K562 (cell line): ENCODE results near the gene VWA7. TPM values are rescaled to one million over a fixed set of nuclear protein-coding genes. Genes with fewer than 3 reads are reported as not detected.
A peak's percentile ranks its signal among the peaks of the same experiment; 100 is the strongest.

Experiments
- BHLHE40 ChIP-seq: IDR thresholded peaks from 2 replicates; pipeline ENCODE4 v1.6.1; 2011; ENCODE audit warnings: low read length, improper control_type of control experiment
- CHD2 ChIP-seq: IDR thresholded peaks from 2 replicates; pipeline ENCODE4 v1.6.1; 2011; ENCODE audit warnings: low read depth, low read length
- FOXA1 ChIP-seq: fragments of 450-650 bp; IDR thresholded peaks from 2 replicates; pipeline ENCODE4 v1.6.1; 2016; ENCODE audit warnings: mild to moderate bottlenecking, borderline replicate concordance
- HNRNPK ChIP-seq: fragments of 200-400 bp; formaldehyde crosslinking; IDR thresholded peaks from one replicate; pipeline ENCODE4 v1.6.1; 2018; ENCODE audit warnings: mild to moderate bottlenecking, low read depth, low read length; ENCODE audit not compliant: poor library complexity, severe bottlenecking
- NCOA6 ChIP-seq: fragments of 450-650 bp; IDR thresholded peaks from 2 replicates; pipeline ENCODE4 v1.6.1; 2017; ENCODE audit warnings: mild to moderate bottlenecking
- PHF20 ChIP-seq: fragments of 450-650 bp; IDR thresholded peaks from 2 replicates; pipeline ENCODE4 v1.6.1; 2018; ENCODE audit not compliant: partially characterized antibody
- POLR2A ChIP-seq: fragments of 450-650 bp; conservative IDR thresholded peaks from 2 replicates; pipeline ENCODE4 v1.6.1; 2016
- SP2 ChIP-seq: IDR thresholded peaks from 2 replicates; pipeline ENCODE4 v1.6.1; 2011; ENCODE audit warnings: mild to moderate bottlenecking, low read depth, low read length, moderate library complexity; ENCODE audit not compliant: poor library complexity, severe bottlenecking; ENCODE audit errors: extremely low read depth
- THRAP3 ChIP-seq: fragments of 450-650 bp; IDR thresholded peaks from 2 replicates; pipeline ENCODE4 v1.6.1; 2016; ENCODE audit warnings: mild to moderate bottlenecking, inconsistent platforms, borderline replicate concordance
- ZFX ChIP-seq: sonication (generic); formaldehyde crosslinking; IDR thresholded peaks from 2 replicates; pipeline ENCODE4 v1.8.0; 2022; ENCODE audit warnings: mild to moderate bottlenecking, missing genetic modification reagents, moderate library complexity
- ZNF311 ChIP-seq: fragments of 250-450 bp; sonication (Bioruptor Pico); IDR thresholded peaks from 2 replicates; pipeline ENCODE4 v1.4.0; 2020; ENCODE audit warnings: mild to moderate bottlenecking, moderate library complexity
- polyA plus RNA-seq, 8 experiments: library from polyadenylated mRNA; depleted of rRNA in 4 of 8; stranded (reverse) in 5 of 8; unstranded in 3 of 8; fragments of >200 nt; fragmentation: Nextera tagmentation in 2 of 8; fragmentation: Illumina TruSeq in 1 of 8; extraction: Ambion mirVana in 2 of 8; extraction: Trizol in 1 of 8; gene quantifications; 2 replicates each; pipeline versions ENCODE4 v1.2.1 to v1.2.3, GENCODE V29; 2011 to 2014; ENCODE audit warnings: inconsistent platforms in 1 of 8, missing spikeins in 1 of 8
- small RNA-seq: library from RNA; depleted of rRNA; stranded (forward); fragments of <200 nt; gene quantifications from one replicate; pipeline ENCODE3, GENCODE V24; 2014
- total RNA-seq, 7 experiments: library from RNA; depleted of rRNA in 6 of 7; stranded (reverse); fragments of >200 nt in 6 of 7; fragmentation: Illumina TruSeq in 2 of 7; extraction: Trizol in 2 of 7; gene quantifications; 2 replicates each; pipeline versions ENCODE4 v1.2.1 to v1.2.3, GENCODE V29; 2011 to 2021; ENCODE audit warnings: low replicate concordance in 1 of 7
- TF ChIP-seq, protein P1 (sequence below): fragments of 450-650 bp; formaldehyde crosslinking; IDR thresholded peaks from 2 replicates; pipeline ENCODE4 v1.4.0; 2020; ENCODE audit warnings: mild to moderate bottlenecking, mixed read lengths
- TF ChIP-seq, protein P2 (sequence below): fragments of 200-800 bp; sonication (Bioruptor generic); IDR thresholded peaks from 2 replicates; pipeline ENCODE4 v1.6.1; 2017; ENCODE audit warnings: missing genetic modification characterization, missing compliant biosample characterization

The VWA7 gene
- total and polyA plus RNA-seq, 9 of the 15 experiments (the other 6 are each of a cell fraction or from before 2014, with no cell fraction given) = 0.18 to 2.9 (median 0.95) TPM

DNA sequence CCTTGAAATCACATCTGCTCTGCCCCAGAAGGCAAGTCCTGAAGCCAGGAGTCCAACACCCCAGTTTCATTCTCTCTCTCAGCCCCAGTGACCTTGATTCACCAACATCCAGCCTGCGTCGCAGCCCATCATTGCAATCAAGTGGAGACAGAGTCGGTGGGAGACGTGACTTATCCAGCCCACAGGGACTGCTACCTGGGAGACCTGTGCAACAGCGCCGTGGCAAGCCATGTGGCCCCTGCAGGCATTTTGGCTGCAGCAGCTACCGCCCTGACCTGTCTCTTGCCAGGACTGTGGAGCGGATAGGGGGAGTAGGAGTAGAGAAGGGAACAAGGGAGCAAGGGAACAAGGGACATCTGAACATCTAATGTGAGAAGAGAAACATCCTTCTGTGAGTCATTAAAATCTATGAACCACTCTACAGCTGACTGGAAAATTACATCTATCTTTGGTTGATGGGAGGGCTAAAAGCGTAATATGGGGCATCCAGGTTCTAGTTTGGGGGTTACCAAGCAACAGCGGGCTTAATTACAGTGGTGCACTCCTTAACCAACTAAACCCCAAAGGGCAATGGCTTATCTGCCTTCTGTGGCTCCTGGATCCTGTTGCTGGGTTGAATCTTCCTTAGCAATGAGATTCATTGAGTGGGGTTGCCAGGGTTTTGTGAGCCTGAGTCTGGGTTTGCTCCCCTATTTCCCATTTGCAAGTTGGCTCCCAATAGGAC, 59.5 kb downstream of the VWA7 start (continued):
- TF ChIP-seq ZFX = no peak
- TF ChIP-seq, protein P1, sequence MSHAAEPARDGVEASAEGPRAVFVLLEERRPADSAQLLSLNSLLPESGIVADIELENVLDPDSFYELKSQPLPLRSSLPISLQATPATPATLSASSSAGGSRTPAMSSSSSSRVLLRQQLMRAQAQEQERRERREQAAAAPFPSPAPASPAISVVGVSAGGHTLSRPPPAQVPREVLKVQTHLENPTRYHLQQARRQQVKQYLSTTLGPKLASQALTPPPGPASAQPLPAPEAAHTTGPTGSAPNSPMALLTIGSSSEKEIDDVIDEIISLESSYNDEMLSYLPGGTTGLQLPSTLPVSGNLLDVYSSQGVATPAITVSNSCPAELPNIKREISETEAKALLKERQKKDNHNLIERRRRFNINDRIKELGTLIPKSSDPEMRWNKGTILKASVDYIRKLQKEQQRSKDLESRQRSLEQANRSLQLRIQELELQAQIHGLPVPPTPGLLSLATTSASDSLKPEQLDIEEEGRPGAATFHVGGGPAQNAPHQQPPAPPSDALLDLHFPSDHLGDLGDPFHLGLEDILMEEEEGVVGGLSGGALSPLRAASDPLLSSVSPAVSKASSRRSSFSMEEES (CRISPR knock-in tag) = no peak
- TF ChIP-seq, protein P2, sequence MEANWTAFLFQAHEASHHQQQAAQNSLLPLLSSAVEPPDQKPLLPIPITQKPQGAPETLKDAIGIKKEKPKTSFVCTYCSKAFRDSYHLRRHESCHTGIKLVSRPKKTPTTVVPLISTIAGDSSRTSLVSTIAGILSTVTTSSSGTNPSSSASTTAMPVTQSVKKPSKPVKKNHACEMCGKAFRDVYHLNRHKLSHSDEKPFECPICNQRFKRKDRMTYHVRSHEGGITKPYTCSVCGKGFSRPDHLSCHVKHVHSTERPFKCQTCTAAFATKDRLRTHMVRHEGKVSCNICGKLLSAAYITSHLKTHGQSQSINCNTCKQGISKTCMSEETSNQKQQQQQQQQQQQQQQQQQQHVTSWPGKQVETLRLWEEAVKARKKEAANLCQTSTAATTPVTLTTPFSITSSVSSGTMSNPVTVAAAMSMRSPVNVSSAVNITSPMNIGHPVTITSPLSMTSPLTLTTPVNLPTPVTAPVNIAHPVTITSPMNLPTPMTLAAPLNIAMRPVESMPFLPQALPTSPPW (CRISPR knock-in tag) = no peak
- TF ChIP-seq PHF20 = peak; percentile 60
- TF ChIP-seq THRAP3 = no peak
- TF ChIP-seq SP2 = no peak
- TF ChIP-seq CHD2 = 0 out of 2 replicates have a peak, but pooled peaks have one; percentile 21
- TF ChIP-seq ZNF311 = no peak
- TF ChIP-seq HNRNPK = no peak
- TF ChIP-seq NCOA6 = no peak
- no peak for TF ChIP-seq POLR2A
- TF ChIP-seq BHLHE40 = peak; percentile 56; the same call in 1 of the 2 replicates
- TF ChIP-seq FOXA1 = no peak

Small RNAs within 50 kb of the gene (small RNA-seq; reads per million reads assigned to genes)
- gene MSH5-SAPCD1 (not detected), gene RF00019 (not detected), gene RNU6-850P (not detected), gene SAPCD1 (not detected)

Other genes with a start within 250 kb of the VWA7 start
Only the 7 nearest of the 43 such genes appear.
- gene CLIC1, start 40.8 kb downstream of the VWA7 start, total RNA-seq (2014; rRNA removed) = 1,815 and 2,459 TPM in 2 replicates
- 1,777 and 1,808 TPM in 2 replicates for gene CLIC1, start 40.8 kb downstream of the VWA7 start, total RNA-seq (2014; rRNA removed; fragmentation: Illumina TruSeq; extraction: Trizol)
- 1,968 and 1,998 TPM in 2 replicates for gene CLIC1, start 40.8 kb downstream of the VWA7 start, total RNA-seq (2015; rRNA removed; fragmentation: Illumina TruSeq; extraction: Trizol)
- 1,487 and 1,494 TPM in 2 replicates for gene CLIC1, start 40.8 kb downstream of the VWA7 start, total RNA-seq (2021)
- gene CLIC1, start 40.8 kb downstream of the VWA7 start, polyA plus RNA-seq (2011; rRNA removed) = 1,850 and 2,419 TPM in 2 replicates
- 2,238 and 2,336 TPM in 2 replicates for gene CLIC1, start 40.8 kb downstream of the VWA7 start, polyA plus RNA-seq (2014; fragmentation: Illumina TruSeq; extraction: Trizol)
- 1,000 to 10,000 TPM; 1,267 to 1,594 TPM for gene CLIC1, start 40.8 kb downstream of the VWA7 start, polyA plus RNA-seq (2014; fragmentation: Nextera tagmentation; extraction: Ambion mirVana)
- gene CLIC1, start 40.8 kb downstream of the VWA7 start, polyA plus RNA-seq (2014; rRNA removed) = 1,650 and 1,824 TPM in 2 replicates
- 21.1 and 34.7 TPM in 2 replicates for gene MSH5, start 37.3 kb downstream of the VWA7 start, total RNA-seq (2014; rRNA removed)
- gene MSH5, start 37.3 kb downstream of the VWA7 start, total RNA-seq (2014; rRNA removed; fragmentation: Illumina TruSeq; extraction: Trizol) = 46.6 and 47.6 TPM in 2 replicates
- 34.3 and 37.9 TPM in 2 replicates for gene MSH5, start 37.3 kb downstream of the VWA7 start, total RNA-seq (2015; rRNA removed; fragmentation: Illumina TruSeq; extraction: Trizol)
- 75.4 and 82.7 TPM in 2 replicates for gene MSH5, start 37.3 kb downstream of the VWA7 start, total RNA-seq (2021)
- gene MSH5, start 37.3 kb downstream of the VWA7 start, polyA plus RNA-seq (2011; rRNA removed) = 104 and 202 TPM in 2 replicates
- gene MSH5, start 37.3 kb downstream of the VWA7 start, polyA plus RNA-seq (2014; fragmentation: Illumina TruSeq; extraction: Trizol) = 52.5 and 52.8 TPM in 2 replicates
- gene MSH5, start 37.3 kb downstream of the VWA7 start, polyA plus RNA-seq (2014; fragmentation: Nextera tagmentation; extraction: Ambion mirVana) = 10 to 100 TPM; 12.5 to 14.0 TPM
- gene MSH5, start 37.3 kb downstream of the VWA7 start, polyA plus RNA-seq (2014; rRNA removed) = 80.2 and 84.7 TPM in 2 replicates
- gene SAPCD1, start 14.7 kb downstream of the VWA7 start, total RNA-seq (2014; rRNA removed) = 5.9 and 6.5 TPM in 2 replicates
- 7.0 and 7.4 TPM in 2 replicates for gene SAPCD1, start 14.7 kb downstream of the VWA7 start, total RNA-seq (2014; rRNA removed; fragmentation: Illumina TruSeq; extraction: Trizol)
- gene SAPCD1, start 14.7 kb downstream of the VWA7 start, total RNA-seq (2015; rRNA removed; fragmentation: Illumina TruSeq; extraction: Trizol) = 5.8 and 7.5 TPM in 2 replicates
- gene SAPCD1, start 14.7 kb downstream of the VWA7 start, total RNA-seq (2021) = 13.4 and 15.8 TPM in 2 replicates
- gene SAPCD1, start 14.7 kb downstream of the VWA7 start, polyA plus RNA-seq (2011; rRNA removed) = 11.7 and 17.8 TPM in 2 replicates
- 12.9 and 18.4 TPM in 2 replicates for gene SAPCD1, start 14.7 kb downstream of the VWA7 start, polyA plus RNA-seq (2014; fragmentation: Illumina TruSeq; extraction: Trizol)
- 1 to 10 TPM; 2.6 to 3.2 TPM for gene SAPCD1, start 14.7 kb downstream of the VWA7 start, polyA plus RNA-seq (2014; fragmentation: Nextera tagmentation; extraction: Ambion mirVana)
- gene SAPCD1, start 14.7 kb downstream of the VWA7 start, polyA plus RNA-seq (2014; rRNA removed) = 17.1 and 30.2 TPM in 2 replicates
- 155 and 210 TPM in 2 replicates for gene VARS1, start 18.4 kb upstream of the VWA7 start, total RNA-seq (2014; rRNA removed)
- 187 and 202 TPM in 2 replicates for gene VARS1, start 18.4 kb upstream of the VWA7 start, total RNA-seq (2014; rRNA removed; fragmentation: Illumina TruSeq; extraction: Trizol)
- 128 and 130 TPM in 2 replicates for gene VARS1, start 18.4 kb upstream of the VWA7 start, total RNA-seq (2015; rRNA removed; fragmentation: Illumina TruSeq; extraction: Trizol)
- gene VARS1, start 18.4 kb upstream of the VWA7 start, total RNA-seq (2021) = 484 and 488 TPM in 2 replicates
- 37.9 and 95.1 TPM in 2 replicates for gene VARS1, start 18.4 kb upstream of the VWA7 start, polyA plus RNA-seq (2011; rRNA removed)
- gene VARS1, start 18.4 kb upstream of the VWA7 start, polyA plus RNA-seq (2014; fragmentation: Illumina TruSeq; extraction: Trizol) = 282 and 332 TPM in 2 replicates
- gene VARS1, start 18.4 kb upstream of the VWA7 start, polyA plus RNA-seq (2014; fragmentation: Nextera tagmentation; extraction: Ambion mirVana) = 10 to 100 TPM in 1 of 2 experiments, 1 to 10 TPM in 1; 2.9 to 10.4 TPM
- 128 and 129 TPM in 2 replicates for gene VARS1, start 18.4 kb upstream of the VWA7 start, polyA plus RNA-seq (2014; rRNA removed)
- gene LSM2, start 29.6 kb upstream of the VWA7 start, total RNA-seq (2014; rRNA removed) = 163 and 271 TPM in 2 replicates
- 244 and 250 TPM in 2 replicates for gene LSM2, start 29.6 kb upstream of the VWA7 start, total RNA-seq (2014; rRNA removed; fragmentation: Illumina TruSeq; extraction: Trizol)
- gene LSM2, start 29.6 kb upstream of the VWA7 start, total RNA-seq (2015; rRNA removed; fragmentation: Illumina TruSeq; extraction: Trizol) = 195 and 196 TPM in 2 replicates
- gene LSM2, start 29.6 kb upstream of the VWA7 start, total RNA-seq (2021) = 223 and 232 TPM in 2 replicates
- gene LSM2, start 29.6 kb upstream of the VWA7 start, polyA plus RNA-seq (2011; rRNA removed) = 154 and 184 TPM in 2 replicates
- gene LSM2, start 29.6 kb upstream of the VWA7 start, polyA plus RNA-seq (2014; fragmentation: Illumina TruSeq; extraction: Trizol) = 223 and 256 TPM in 2 replicates
- 100 to 1,000 TPM; 405 to 407 TPM for gene LSM2, start 29.6 kb upstream of the VWA7 start, polyA plus RNA-seq (2014; fragmentation: Nextera tagmentation; extraction: Ambion mirVana)
- gene LSM2, start 29.6 kb upstream of the VWA7 start, polyA plus RNA-seq (2014; rRNA removed) = 159 and 218 TPM in 2 replicates
- gene HSPA1L, start 38.0 kb upstream of the VWA7 start, total RNA-seq (2014; rRNA removed) = 0.82 and 1.0 TPM in 2 replicates
- gene HSPA1L, start 38.0 kb upstream of the VWA7 start, total RNA-seq (2014; rRNA removed; fragmentation: Illumina TruSeq; extraction: Trizol) = 0.70 and 1.3 TPM in 2 replicates
- 1.1 and 1.3 TPM in 2 replicates for gene HSPA1L, start 38.0 kb upstream of the VWA7 start, total RNA-seq (2015; rRNA removed; fragmentation: Illumina TruSeq; extraction: Trizol)
- 1.0 and 1.1 TPM in 2 replicates for gene HSPA1L, start 38.0 kb upstream of the VWA7 start, total RNA-seq (2021)
- gene HSPA1L, start 38.0 kb upstream of the VWA7 start, polyA plus RNA-seq (2011; rRNA removed) = 2.0 and 2.2 TPM in 2 replicates
- 1.5 and 2.1 TPM in 2 replicates for gene HSPA1L, start 38.0 kb upstream of the VWA7 start, polyA plus RNA-seq (2014; fragmentation: Illumina TruSeq; extraction: Trizol)
- under 1 TPM; 0.14 to 0.34 TPM for gene HSPA1L, start 38.0 kb upstream of the VWA7 start, polyA plus RNA-seq (2014; fragmentation: Nextera tagmentation; extraction: Ambion mirVana)
- 1.3 and 1.7 TPM in 2 replicates for gene HSPA1L, start 38.0 kb upstream of the VWA7 start, polyA plus RNA-seq (2014; rRNA removed)
- 230 and 366 TPM in 2 replicates for gene HSPA1A, start 38.2 kb upstream of the VWA7 start, total RNA-seq (2014; rRNA removed)
- gene HSPA1A, start 38.2 kb upstream of the VWA7 start, total RNA-seq (2014; rRNA removed; fragmentation: Illumina TruSeq; extraction: Trizol) = 37.8 and 69.6 TPM in 2 replicates
- gene HSPA1A, start 38.2 kb upstream of the VWA7 start, total RNA-seq (2015; rRNA removed; fragmentation: Illumina TruSeq; extraction: Trizol) = 273 TPM in 2 replicates
- gene HSPA1A, start 38.2 kb upstream of the VWA7 start, total RNA-seq (2021) = 265 and 360 TPM in 2 replicates
- gene HSPA1A, start 38.2 kb upstream of the VWA7 start, polyA plus RNA-seq (2011; rRNA removed) = 101 and 215 TPM in 2 replicates
- gene HSPA1A, start 38.2 kb upstream of the VWA7 start, polyA plus RNA-seq (2014; fragmentation: Illumina TruSeq; extraction: Trizol) = 107 and 158 TPM in 2 replicates
- gene HSPA1A, start 38.2 kb upstream of the VWA7 start, polyA plus RNA-seq (2014; fragmentation: Nextera tagmentation; extraction: Ambion mirVana) = 1 to 10 TPM; 2.2 to 4.1 TPM
- 158 and 192 TPM in 2 replicates for gene HSPA1A, start 38.2 kb upstream of the VWA7 start, polyA plus RNA-seq (2014; rRNA removed)